GM12865 (cell line): ENCODE results near the gene ENTPD6.

Experiments used
- DNase-seq: peaks from one replicate; pipeline ENCODE4 v3.0.0; 2010; ENCODE audit warnings: low read depth
- H3K4me3 ChIP-seq: 2 replicates; pipeline ENCODE4 v1.5.1; 2011; ENCODE audit warnings: mild to moderate bottlenecking, low read depth, low read length, control low read depth
- TF ChIP-seq, protein P1 (sequence below): IDR thresholded peaks from 2 replicates; pipeline ENCODE4 v1.5.1; 2011; ENCODE audit warnings: low read length, control low read depth, low read depth, inconsistent platforms; ENCODE audit not compliant: insufficient read depth; ENCODE audit errors: missing control alignments

ENTPD6 gene

GRCh38 chr20:25197183-25197869, 1.8 kb downstream of the ENTPD6 start:
- DNase-seq = no peak
- TF ChIP-seq, protein P1, sequence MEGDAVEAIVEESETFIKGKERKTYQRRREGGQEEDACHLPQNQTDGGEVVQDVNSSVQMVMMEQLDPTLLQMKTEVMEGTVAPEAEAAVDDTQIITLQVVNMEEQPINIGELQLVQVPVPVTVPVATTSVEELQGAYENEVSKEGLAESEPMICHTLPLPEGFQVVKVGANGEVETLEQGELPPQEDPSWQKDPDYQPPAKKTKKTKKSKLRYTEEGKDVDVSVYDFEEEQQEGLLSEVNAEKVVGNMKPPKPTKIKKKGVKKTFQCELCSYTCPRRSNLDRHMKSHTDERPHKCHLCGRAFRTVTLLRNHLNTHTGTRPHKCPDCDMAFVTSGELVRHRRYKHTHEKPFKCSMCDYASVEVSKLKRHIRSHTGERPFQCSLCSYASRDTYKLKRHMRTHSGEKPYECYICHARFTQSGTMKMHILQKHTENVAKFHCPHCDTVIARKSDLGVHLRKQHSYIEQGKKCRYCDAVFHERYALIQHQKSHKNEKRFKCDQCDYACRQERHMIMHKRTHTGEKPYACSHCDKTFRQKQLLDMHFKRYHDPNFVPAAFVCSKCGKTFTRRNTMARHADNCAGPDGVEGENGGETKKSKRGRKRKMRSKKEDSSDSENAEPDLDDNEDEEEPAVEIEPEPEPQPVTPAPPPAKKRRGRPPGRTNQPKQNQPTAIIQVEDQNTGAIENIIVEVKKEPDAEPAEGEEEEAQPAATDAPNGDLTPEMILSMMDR = no peak
- H3K4me3 ChIP-seq = no peak overlapping the region

GRCh38 chr20:25197870-25198190, 2.3 kb downstream of the ENTPD6 start:
- no peak overlapping the region for H3K4me3 ChIP-seq
- DNase-seq = no peak
- TF ChIP-seq, protein P1 = no peak

GRCh38 chr20:25198663-25199383, 3.3 kb downstream of the ENTPD6 start:
- no peak overlapping the region for H3K4me3 ChIP-seq
- TF ChIP-seq, protein P1 = no peak
- no peak for DNase-seq

GRCh38 chr20:25199473-25200260, 4.2 kb downstream of the ENTPD6 start:
- H3K4me3 ChIP-seq = no peak overlapping the region
- no peak for DNase-seq
- TF ChIP-seq, protein P1 = no peak

- no peak for DNase-seq
- TF ChIP-seq, protein P1 = no peak
- H3K4me3 ChIP-seq = no peak overlapping the region
Measured at GRCh38 chr20:25203089-25203488, 7.6 kb downstream of the ENTPD6 start.

GRCh38 chr20:25203871-25204320, 8.4 kb downstream of the ENTPD6 start:
- H3K4me3 ChIP-seq = no peak overlapping the region
- TF ChIP-seq, protein P1 = no peak
- DNase-seq = no peak
